PC-9 (cell line): Measurements from ENCODE around the gene CPA2. TPM values are rescaled to one million over a fixed set of nuclear protein-coding genes. Genes with fewer than 3 reads are reported as not detected.
"Not testable (repeated sequence)": the region's sequence is repeated elsewhere in the genome, so short reads cannot be mapped to it uniquely, and the experiment has no call there.

ENCODE experiments used
- BruUV-seq: library from RNA; stranded (reverse); fragments of 400-500 nt; replicated peaks from 2 replicates; lab custom pipeline; 2021; lab: Mats Ljungman, UMichigan
- CTCF ChIA-PET: fragments of 300-600 bp; sonication (Branson Sonifier 250); formaldehyde crosslinking; loops from one replicate; lab custom pipeline; 2022; ENCODE audit warnings: antibody characterized with exemption; lab: Charles Lee
- POLR2A ChIA-PET: fragments of 300-600 bp; sonication (Branson Sonifier 250); formaldehyde crosslinking; loops from one replicate; lab custom pipeline; 2022; ENCODE audit warnings: antibody characterized with exemption; ENCODE audit not compliant: unreplicated experiment; lab: Charles Lee
- DNase-seq, 2 experiments: peaks; one replicate each; pipeline versions ENCODE4 v3.0.0 to v3.0.0-alpha.2; 2015 to 2022; ENCODE audit warnings: mixed read lengths in 1 of 2
- H2AFZ ChIP-seq: fragments of 200-600 bp; sonication (generic); 2 replicates; pipeline ENCODE4 v1.8.1; 2017; ENCODE audit warnings: antibody characterized with exemption
- H3F3A ChIP-seq: fragments of 200-600 bp; sonication (generic); 2 replicates; pipeline ENCODE4 v1.8.1; 2017; ENCODE audit warnings: antibody characterized with exemption, mild to moderate bottlenecking, low read depth; ENCODE audit not compliant: insufficient read depth
- H3K27ac ChIP-seq: fragments of 200-600 bp; sonication (generic); 2 replicates; pipeline ENCODE4 v1.6.1; 2016; ENCODE audit warnings: mixed run types
- H3K27me3 ChIP-seq: fragments of 200-600 bp; sonication (generic); 2 replicates; pipeline ENCODE4 v1.6.1; 2016; ENCODE audit warnings: low read depth, mixed run types; ENCODE audit not compliant: insufficient read depth
- H3K36me3 ChIP-seq: fragments of 200-600 bp; sonication (generic); 2 replicates; pipeline ENCODE4 v1.6.1; 2016; ENCODE audit warnings: low read depth, mixed run types
- H3K4me1 ChIP-seq: fragments of 200-600 bp; sonication (generic); replicated peaks from 2 replicates; pipeline ENCODE4 v1.6.1; 2016; ENCODE audit warnings: mixed run types; ENCODE audit not compliant: insufficient read depth
- H3K4me2 ChIP-seq: fragments of 200-600 bp; sonication (generic); 2 replicates; pipeline ENCODE4 v1.6.1; 2017; ENCODE audit warnings: mixed run types
- H3K4me3 ChIP-seq: fragments of 200-600 bp; sonication (generic); 2 replicates; pipeline ENCODE4 v1.6.1; 2016; ENCODE audit warnings: mixed run types
- H3K79me2 ChIP-seq: fragments of 200-600 bp; sonication (generic); 2 replicates; pipeline ENCODE4 v1.6.1; 2017; ENCODE audit warnings: low read depth, mixed run types
- H3K9me2 ChIP-seq: fragments of 200-600 bp; sonication (generic); 2 replicates; pipeline ENCODE4 v1.8.1; 2017; ENCODE audit warnings: mild to moderate bottlenecking; ENCODE audit not compliant: insufficient read depth
- H3K9me3 ChIP-seq: fragments of 200-600 bp; sonication (generic); 2 replicates; pipeline ENCODE4 v1.8.1; 2016; ENCODE audit warnings: low read depth; ENCODE audit not compliant: insufficient read depth
- H4K20me1 ChIP-seq: fragments of 200-600 bp; sonication (generic); 2 replicates; pipeline ENCODE4 v1.8.1; 2017; ENCODE audit not compliant: insufficient read depth
- CTCF ChIP-seq: fragments of 200-600 bp; sonication (generic); conservative IDR thresholded peaks from 2 replicates; pipeline ENCODE4 v1.6.1; 2017; ENCODE audit warnings: mixed run types, antibody characterized with exemption, mild to moderate bottlenecking, moderate library complexity
- EZH2 ChIP-seq: fragments of 200-600 bp; sonication (generic); IDR thresholded peaks from 2 replicates; pipeline ENCODE4 v1.8.0; 2017; ENCODE audit warnings: antibody characterized with exemption, low read depth
- intact Hi-C: fragments of 100-400 bp; cut with micrococcal nuclease; formaldehyde crosslinking; loops from one replicate; pipeline ENCODE4 v1.10.0; 2022; ENCODE audit not compliant: unreplicated experiment
- total RNA-seq: library from RNA; stranded (reverse); gene quantifications from 2 replicates; pipeline ENCODE4 v1.2.3, GENCODE V29; 2021

Gene CPA2
- total RNA-seq, 1 experiment from 2014 or later: not detected

- BruUV-seq: no TSS peak
These were observed 43.3 kb downstream of the CPA2 start for GRCh38 chr7:130309986-130310385.

GRCh38 chr7:130314305-130314704 is 47.6 kb downstream of the CPA2 start:
- Histone ChIP-seq H3F3A (no peaks in the 10 kb centered on the region), H3K27me3 (no peaks in the 10 kb centered on the region), H3K9me2 (no peaks in the 10 kb centered on the region), H3K4me1 (no peaks in the 10 kb centered on the region), H3K27ac (no peak overlapping the region), H3K79me2 (no peaks in the 10 kb centered on the region), H4K20me1 (no peaks in the 10 kb centered on the region), H3K4me2 (no peak overlapping the region), H3K36me3 (no peaks in the 10 kb centered on the region), H2AFZ (no peak overlapping the region), H3K4me3 (no peak overlapping the region), H3K9me3 (no peaks in the 10 kb centered on the region)
- no peak for DNase-seq
- ChIA-PET POLR2A (no interaction called here), CTCF (no interaction called here)
- TF ChIP-seq CTCF: no peak
- no peak for TF ChIP-seq EZH2
- BruUV-seq: no TSS peak
- intact Hi-C loops: no loop called here

More at GRCh38 chr7:130309986-130310385, 43.3 kb downstream of the CPA2 start:
- no peak for DNase-seq
- H3K36me3 ChIP-seq: no peaks in the 10 kb centered on the region
- no peaks in the 10 kb centered on the region for H3K9me2 ChIP-seq
- no peak overlapping the region for H3K27ac ChIP-seq
- no peak overlapping the region for H3K4me2 ChIP-seq
- no peaks in the 10 kb centered on the region for H3K9me3 ChIP-seq
- CTCF ChIA-PET: interaction anchor here (0.7 kb wide), 1 partner anchor 7 kb away, joined by 3 read pairs; no protein-coding TSS in a partner anchor
- H3K4me3 ChIP-seq: no peak overlapping the region
- H3K4me1 ChIP-seq: no peaks in the 10 kb centered on the region
- POLR2A ChIA-PET: no interaction called here
- H2AFZ ChIP-seq: no peak overlapping the region
- TF ChIP-seq CTCF (no peak), EZH2 (no peak)
- no peaks in the 10 kb centered on the region for H3K79me2 ChIP-seq
- intact Hi-C loops: no loop called here
- H3K27me3 ChIP-seq: no peaks in the 10 kb centered on the region
- no peaks in the 10 kb centered on the region for H4K20me1 ChIP-seq
- no peaks in the 10 kb centered on the region for H3F3A ChIP-seq

- Histone ChIP-seq H4K20me1 (no peaks in the 10 kb centered on the region), H3F3A (peaks cover 13% of the 10 kb centered on the region), H3K27me3 (no peaks in the 10 kb centered on the region), H3K79me2 (no peaks in the 10 kb centered on the region), H3K9me3 (no peaks in the 10 kb centered on the region), H3K4me1 (0 out of 2 replicates have a peak, but pooled peaks cover 5% of the 10 kb centered on the region), H3K4me2 (no peak overlapping the region), H3K27ac (no peak overlapping the region), H3K4me3 (no peak overlapping the region), H2AFZ (no peak overlapping the region), H3K36me3 (no peaks in the 10 kb centered on the region), H3K9me2 (no peaks in the 10 kb centered on the region)
- no TSS peak for BruUV-seq
- no peak for TF ChIP-seq EZH2
- no peak for DNase-seq
- intact Hi-C loops: no loop called here
- ChIA-PET CTCF (no interaction called here), POLR2A (no interaction called here)
These were observed 52.9 kb downstream of the CPA2 start for GRCh38 chr7:130319541-130319940.

GRCh38 chr7:130321542-130322229 is 55.0 kb downstream of the CPA2 start:
- DNase-seq, H3K9me2 ChIP-seq, POLR2A ChIA-PET, H3K4me2 ChIP-seq, H3K4me3 ChIP-seq, BruUV-seq, H3K36me3 ChIP-seq, H3K4me1 ChIP-seq, H2AFZ ChIP-seq, H3K27me3 ChIP-seq, H3K27ac ChIP-seq, H3K9me3 ChIP-seq, H3K79me2 ChIP-seq, H4K20me1 ChIP-seq: not testable (repeated sequence)
- intact Hi-C loops: loop anchor here (2.0 kb wide), 1 partner anchor 35 kb away; no protein-coding TSS in a partner anchor
- CTCF ChIA-PET: interaction anchor here (0.7 kb wide), 1 partner anchor 98 kb away, joined by 3 read pairs; no protein-coding TSS in a partner anchor
- H3F3A ChIP-seq: peaks cover 13% of the 10 kb centered on the region
